ENCODE data around the gene SNPH.

- TF ChIP-seq EGR1 (IDR thresholded peaks at IDR 0.05; ENCODE audit: low read depth in 2 of 2) (no peak), YY1 (IDR thresholded peaks at IDR 0.05) (no peak), CTCF (IDR thresholded peaks at IDR 0.05; ENCODE audit: low read depth, low read length, missing input control) (no peak), GABPA (IDR thresholded peaks at IDR 0.05 in 1 of 2, conservative IDR thresholded peaks at IDR 0.05 in 1 of 2) (no peak), REST (IDR thresholded peaks at IDR 0.05) (no peak)
Measured at GRCh38 chr20:1263853-1264252, 2.2 kb upstream of the SNPH start.

Data from liver (tissue), 3 donors.